GM23338 (cell line): ENCODE measurements around the gene MASP2.

Source experiments
- CREB1 ChIP-seq: fragments of 250-450 bp; sonication (Bioruptor Pico); IDR thresholded peaks from 2 replicates; pipeline ENCODE4 v1.5.0; 2020; ENCODE audit warnings: low read depth, mild to moderate bottlenecking, moderate library complexity
- CTCF ChIP-seq, 2 experiments: fragments of 200-600 bp in 1 of 2; sonication (generic) in 1 of 2; conservative IDR thresholded peaks; 2 replicates each; pipeline versions ENCODE4 v1.5.1 to v1.6.1; 2016 to 2017; ENCODE audit warnings: antibody characterized with exemption in 2 of 2, low read depth in 2 of 2, mild to moderate bottlenecking in 2 of 2, moderate library complexity in 1 of 2
- EZH2 ChIP-seq: fragments of 200-600 bp; sonication (generic); IDR thresholded peaks from one replicate; pipeline ENCODE4 v1.8.0; 2017; ENCODE audit warnings: antibody characterized with exemption, mild to moderate bottlenecking, low read depth; ENCODE audit not compliant: unreplicated experiment
- EZH2phosphoT487 ChIP-seq: fragments of 200-600 bp; sonication (generic); IDR thresholded peaks from one replicate; pipeline ENCODE4 v1.8.1; 2018; ENCODE audit warnings: antibody characterized with exemption; ENCODE audit not compliant: unreplicated experiment
- JUNB ChIP-seq: IDR thresholded peaks from one replicate; pipeline ENCODE4 v1.6.1; 2016; ENCODE audit warnings: antibody characterized with exemption; ENCODE audit not compliant: unreplicated experiment
- POLR2AphosphoS5 ChIP-seq: IDR thresholded peaks from 2 replicates; pipeline ENCODE4 v1.6.1; 2016; ENCODE audit warnings: antibody characterized with exemption, low read depth
- REST ChIP-seq: IDR thresholded peaks from one replicate; pipeline ENCODE4 v1.6.1; 2018; ENCODE audit warnings: antibody characterized with exemption; ENCODE audit not compliant: unreplicated experiment
- ZNF331 ChIP-seq: fragments of 250-450 bp; sonication (Bioruptor Pico); IDR thresholded peaks from 2 replicates; pipeline ENCODE4 v1.5.0; 2020; ENCODE audit warnings: low read depth, mild to moderate bottlenecking, moderate library complexity

- TF ChIP-seq CTCF (conservative IDR thresholded peaks at IDR 0.05; ENCODE audit: low read depth in 2 of 2) = no peak
- no peak for TF ChIP-seq POLR2AphosphoS5
- TF ChIP-seq JUNB = no peak
- TF ChIP-seq EZH2 = no peak
- no peak for TF ChIP-seq CREB1 (CRISPR knock-in tag)
- no peak for TF ChIP-seq REST
- TF ChIP-seq EZH2phosphoT487 = no peak
- TF ChIP-seq ZNF331 (CRISPR knock-in tag) = no peak
Measured at GRCh38 chr1:10986525-10986890, 60.5 kb downstream of the MASP2 start.
